ENCODE measurements around the gene RSBN1. TPM values are rescaled to one million over a fixed set of nuclear protein-coding genes. Genes with fewer than 3 reads are reported as not detected.

Gene RSBN1
- total RNA-seq, 1 donor from 2014 or later = 35.2 TPM

GRCh38 chr1:113850127-113850796 is 38.0 kb upstream of the RSBN1 start:
- Mint-ChIP-seq H3K9me3 (ENCODE audit: unreplicated experiment) (no peaks in the 10 kb centered on the region), H3K36me3 (ENCODE audit: unreplicated experiment) (no peaks in the 10 kb centered on the region), H3K4me3 (ENCODE audit: unreplicated experiment) (no peak overlapping the region), H3K27me3 (ENCODE audit: unreplicated experiment) (no peaks in the 10 kb centered on the region), H3K27ac (ENCODE audit: unreplicated experiment) (peak overlapping the region; percentile 75), H3K4me1 (ENCODE audit: low read depth, unreplicated experiment) (no peaks in the 10 kb centered on the region)
- TF ChIP-seq CTCF (IDR thresholded peaks at IDR 0.05; ENCODE audit: partially characterized antibody, unreplicated experiment) = no peak
- DNase-seq = no peak

DNA sequence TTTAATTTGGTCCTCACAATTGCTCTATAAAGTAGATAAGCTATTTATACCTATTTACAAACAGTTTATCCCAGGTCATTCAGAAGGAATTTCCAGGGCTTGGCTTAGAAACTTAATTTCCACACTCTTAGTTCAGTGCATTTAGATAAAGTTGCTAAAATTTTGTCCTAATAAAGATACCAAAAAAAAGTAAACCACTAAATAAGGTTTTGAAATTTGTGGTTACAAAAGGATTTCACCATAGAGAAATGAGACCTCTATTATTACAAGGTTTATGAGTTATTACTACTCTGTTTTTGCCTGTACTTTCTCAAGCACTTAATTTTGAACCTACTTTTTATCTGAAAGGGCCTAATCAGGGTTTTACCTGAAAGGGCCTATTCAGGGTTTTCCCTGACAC is 36.8 kb upstream of the RSBN1 start:
- no peaks in the 10 kb centered on the region for H3K27me3 Mint-ChIP-seq (ENCODE audit: unreplicated experiment)
- H3K4me1 Mint-ChIP-seq (ENCODE audit: low read depth, unreplicated experiment) = no peaks in the 10 kb centered on the region
- H3K36me3 Mint-ChIP-seq (ENCODE audit: unreplicated experiment) = no peaks in the 10 kb centered on the region
- no peak for TF ChIP-seq CTCF (IDR thresholded peaks at IDR 0.05; ENCODE audit: partially characterized antibody, unreplicated experiment)
- DNase-seq = no peak
- H3K9me3 Mint-ChIP-seq (ENCODE audit: unreplicated experiment) = no peaks in the 10 kb centered on the region
- H3K27ac Mint-ChIP-seq (ENCODE audit: unreplicated experiment) = no peak overlapping the region
- no peak overlapping the region for H3K4me3 Mint-ChIP-seq (ENCODE audit: unreplicated experiment)

GRCh38 chr1:113846391-113847035 is 34.2 kb upstream of the RSBN1 start:
- Mint-ChIP-seq H3K4me1 (ENCODE audit: low read depth, unreplicated experiment) (no peaks in the 10 kb centered on the region), H3K36me3 (ENCODE audit: unreplicated experiment) (no peaks in the 10 kb centered on the region), H3K27me3 (ENCODE audit: unreplicated experiment) (no peaks in the 10 kb centered on the region), H3K27ac (ENCODE audit: unreplicated experiment) (no peak overlapping the region), H3K4me3 (ENCODE audit: unreplicated experiment) (no peak overlapping the region), H3K9me3 (ENCODE audit: unreplicated experiment) (no peaks in the 10 kb centered on the region)
- TF ChIP-seq CTCF (IDR thresholded peaks at IDR 0.05; ENCODE audit: partially characterized antibody, unreplicated experiment) = no peak
- DNase-seq = no peak

DNA sequence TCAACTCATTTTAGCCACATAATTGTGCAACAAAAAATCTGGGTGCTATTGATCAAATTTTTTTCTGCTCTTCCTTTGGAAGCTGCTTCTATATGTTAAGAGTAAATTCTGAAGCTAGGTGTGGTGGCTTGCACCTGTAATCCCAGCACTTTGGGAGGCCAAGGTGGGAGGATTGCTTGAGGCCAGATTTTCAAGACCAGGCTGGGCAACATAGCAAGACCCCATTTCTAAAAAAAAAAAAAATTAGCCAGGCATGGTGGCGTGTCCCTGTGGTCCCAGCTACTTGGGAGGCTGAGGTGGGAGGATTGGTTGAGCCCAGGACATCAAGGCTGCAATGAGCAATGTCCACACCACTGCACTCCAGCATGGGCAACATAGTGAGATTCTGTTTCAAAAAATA is 24.3 kb upstream of the RSBN1 start:
- Mint-ChIP-seq H3K27me3 (ENCODE audit: unreplicated experiment) (peaks cover 1% of the 10 kb centered on the region), H3K36me3 (ENCODE audit: unreplicated experiment) (no peaks in the 10 kb centered on the region)
- no peak for DNase-seq

More for the DNA sequence above, 24.3 kb upstream of the RSBN1 start:
- no peaks in the 10 kb centered on the region for H3K4me1 Mint-ChIP-seq (ENCODE audit: low read depth, unreplicated experiment)
- H3K4me3 Mint-ChIP-seq (ENCODE audit: unreplicated experiment) = no peak overlapping the region
- H3K27ac Mint-ChIP-seq (ENCODE audit: unreplicated experiment) = no peak overlapping the region
- TF ChIP-seq CTCF (IDR thresholded peaks at IDR 0.05; ENCODE audit: partially characterized antibody, unreplicated experiment) = no peak
- peaks cover 4% of the 10 kb centered on the region for H3K9me3 Mint-ChIP-seq (ENCODE audit: unreplicated experiment)
